HepG2 (cell line): Measurements from ENCODE around the gene RNF213. TPM values are rescaled to one million over a fixed set of nuclear protein-coding genes. Genes with fewer than 3 reads are reported as not detected.

Experiments
- GATAD2A ChIP-seq: IDR thresholded peaks from 2 replicates; pipeline ENCODE4 v1.6.1; 2016
- NR3C1 ChIP-seq: sonication (generic); formaldehyde crosslinking; IDR thresholded peaks from 2 replicates; pipeline ENCODE4 v1.4.0; 2020; ENCODE audit warnings: missing genetic modification reagents
- RNF2 ChIP-seq: fragments of 450-650 bp; conservative IDR thresholded peaks from 2 replicates; pipeline ENCODE4 v1.6.1; 2016; ENCODE audit warnings: low read depth
- YY1 ChIP-seq: IDR thresholded peaks from 2 replicates; pipeline ENCODE4 v1.6.1; 2011; ENCODE audit warnings: low read length, low read depth, moderate library complexity, mild to moderate bottlenecking; ENCODE audit not compliant: insufficient read depth, insufficient replicate concordance
- ZNF749 ChIP-seq: sonication (generic); formaldehyde crosslinking; IDR thresholded peaks from 2 replicates; pipeline ENCODE4 v1.8.0; 2022; ENCODE audit warnings: mild to moderate bottlenecking, missing genetic modification reagents, moderate library complexity, borderline replicate concordance
- polyA plus RNA-seq, 8 experiments: library from polyadenylated mRNA; depleted of rRNA in 3 of 8; stranded (reverse) in 7 of 8; unstranded in 1 of 8; fragments of >200 nt; fragmentation: Illumina TruSeq in 4 of 8; extraction: Trizol in 4 of 8; gene quantifications; 2 replicates each; pipeline versions ENCODE4 v1.2.1 to v1.2.3, GENCODE V29; 2011 to 2016; ENCODE audit warnings: low read depth in 4 of 8, missing spikeins in 1 of 8, mixed read lengths in 1 of 8; ENCODE audit not compliant: insufficient read depth in 1 of 8
- total RNA-seq, 5 experiments: library from RNA; depleted of rRNA; stranded (reverse); fragments of >200 nt; fragmentation: Illumina TruSeq; extraction: Trizol; gene quantifications; 2 replicates each; pipeline ENCODE4 v1.2.3, GENCODE V29; 2016; ENCODE audit warnings: low read depth in 1 of 5
- TF ChIP-seq, protein P1 (sequence below): sonication (generic); formaldehyde crosslinking; IDR thresholded peaks from 2 replicates; pipeline ENCODE4 v1.4.0; 2020; ENCODE audit warnings: low read depth, missing genetic modification reagents
- TF ChIP-seq, protein P2 (sequence below): IDR thresholded peaks from 2 replicates; pipeline ENCODE4 v1.4.0; 2020; ENCODE audit warnings: mild to moderate bottlenecking, missing genetic modification reagents

RNF213 gene
- total and polyA plus RNA-seq, 2 of the 13 experiments (the other 11 are each of a cell fraction or from before 2014, with no cell fraction given) = 38.6 to 38.7 TPM

DNA sequence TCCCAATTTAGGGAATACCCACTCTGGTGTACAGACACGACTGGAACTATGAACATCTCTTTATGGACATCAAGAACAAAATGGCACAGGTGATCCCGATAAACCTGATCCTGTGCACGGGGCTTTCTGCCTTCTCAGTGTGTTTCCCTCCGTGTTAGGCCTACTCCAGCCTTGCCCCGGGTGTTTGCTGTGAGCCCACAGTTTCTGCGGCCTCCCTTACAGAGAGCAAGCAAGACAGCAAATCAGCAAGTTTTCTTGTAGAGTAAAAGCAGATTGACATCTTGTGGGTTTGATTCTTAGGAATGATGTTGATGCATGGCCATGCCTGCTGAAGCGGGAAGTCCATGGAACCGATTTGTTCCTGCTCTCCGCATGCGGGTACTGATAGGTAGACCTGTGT, 127.9 kb downstream of the RNF213 start (continued):
- no peak for TF ChIP-seq ZNF749
- TF ChIP-seq, protein P1, sequence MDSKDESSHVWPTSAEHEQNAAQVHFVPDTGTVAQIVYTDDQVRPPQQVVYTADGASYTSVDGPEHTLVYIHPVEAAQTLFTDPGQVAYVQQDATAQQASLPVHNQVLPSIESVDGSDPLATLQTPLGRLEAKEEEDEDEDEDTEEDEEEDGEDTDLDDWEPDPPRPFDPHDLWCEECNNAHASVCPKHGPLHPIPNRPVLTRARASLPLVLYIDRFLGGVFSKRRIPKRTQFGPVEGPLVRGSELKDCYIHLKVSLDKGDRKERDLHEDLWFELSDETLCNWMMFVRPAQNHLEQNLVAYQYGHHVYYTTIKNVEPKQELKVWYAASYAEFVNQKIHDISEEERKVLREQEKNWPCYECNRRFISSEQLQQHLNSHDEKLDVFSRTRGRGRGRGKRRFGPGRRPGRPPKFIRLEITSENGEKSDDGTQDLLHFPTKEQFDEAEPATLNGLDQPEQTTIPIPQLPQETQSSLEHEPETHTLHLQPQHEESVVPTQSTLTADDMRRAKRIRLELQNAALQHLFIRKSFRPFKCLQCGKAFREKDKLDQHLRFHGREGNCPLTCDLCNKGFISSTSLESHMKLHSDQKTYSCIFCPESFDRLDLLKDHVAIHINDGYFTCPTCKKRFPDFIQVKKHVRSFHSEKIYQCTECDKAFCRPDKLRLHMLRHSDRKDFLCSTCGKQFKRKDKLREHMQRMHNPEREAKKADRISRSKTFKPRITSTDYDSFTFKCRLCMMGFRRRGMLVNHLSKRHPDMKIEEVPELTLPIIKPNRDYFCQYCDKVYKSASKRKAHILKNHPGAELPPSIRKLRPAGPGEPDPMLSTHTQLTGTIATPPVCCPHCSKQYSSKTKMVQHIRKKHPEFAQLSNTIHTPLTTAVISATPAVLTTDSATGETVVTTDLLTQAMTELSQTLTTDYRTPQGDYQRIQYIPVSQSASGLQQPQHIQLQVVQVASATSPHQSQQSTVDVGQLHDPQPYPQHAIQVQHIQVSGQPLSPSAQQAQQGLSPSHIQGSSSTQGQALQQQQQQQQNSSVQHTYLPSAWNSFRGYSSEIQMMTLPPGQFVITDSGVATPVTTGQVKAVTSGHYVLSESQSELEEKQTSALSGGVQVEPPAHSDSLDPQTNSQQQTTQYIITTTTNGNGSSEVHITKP = no peak
- no peak for TF ChIP-seq GATAD2A (CRISPR knock-in tag)
- no peak for TF ChIP-seq YY1
- no peak for TF ChIP-seq NR3C1 (CRISPR knock-in tag)
- TF ChIP-seq, protein P2, sequence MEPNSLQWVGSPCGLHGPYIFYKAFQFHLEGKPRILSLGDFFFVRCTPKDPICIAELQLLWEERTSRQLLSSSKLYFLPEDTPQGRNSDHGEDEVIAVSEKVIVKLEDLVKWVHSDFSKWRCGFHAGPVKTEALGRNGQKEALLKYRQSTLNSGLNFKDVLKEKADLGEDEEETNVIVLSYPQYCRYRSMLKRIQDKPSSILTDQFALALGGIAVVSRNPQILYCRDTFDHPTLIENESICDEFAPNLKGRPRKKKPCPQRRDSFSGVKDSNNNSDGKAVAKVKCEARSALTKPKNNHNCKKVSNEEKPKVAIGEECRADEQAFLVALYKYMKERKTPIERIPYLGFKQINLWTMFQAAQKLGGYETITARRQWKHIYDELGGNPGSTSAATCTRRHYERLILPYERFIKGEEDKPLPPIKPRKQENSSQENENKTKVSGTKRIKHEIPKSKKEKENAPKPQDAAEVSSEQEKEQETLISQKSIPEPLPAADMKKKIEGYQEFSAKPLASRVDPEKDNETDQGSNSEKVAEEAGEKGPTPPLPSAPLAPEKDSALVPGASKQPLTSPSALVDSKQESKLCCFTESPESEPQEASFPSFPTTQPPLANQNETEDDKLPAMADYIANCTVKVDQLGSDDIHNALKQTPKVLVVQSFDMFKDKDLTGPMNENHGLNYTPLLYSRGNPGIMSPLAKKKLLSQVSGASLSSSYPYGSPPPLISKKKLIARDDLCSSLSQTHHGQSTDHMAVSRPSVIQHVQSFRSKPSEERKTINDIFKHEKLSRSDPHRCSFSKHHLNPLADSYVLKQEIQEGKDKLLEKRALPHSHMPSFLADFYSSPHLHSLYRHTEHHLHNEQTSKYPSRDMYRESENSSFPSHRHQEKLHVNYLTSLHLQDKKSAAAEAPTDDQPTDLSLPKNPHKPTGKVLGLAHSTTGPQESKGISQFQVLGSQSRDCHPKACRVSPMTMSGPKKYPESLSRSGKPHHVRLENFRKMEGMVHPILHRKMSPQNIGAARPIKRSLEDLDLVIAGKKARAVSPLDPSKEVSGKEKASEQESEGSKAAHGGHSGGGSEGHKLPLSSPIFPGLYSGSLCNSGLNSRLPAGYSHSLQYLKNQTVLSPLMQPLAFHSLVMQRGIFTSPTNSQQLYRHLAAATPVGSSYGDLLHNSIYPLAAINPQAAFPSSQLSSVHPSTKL = no peak
- TF ChIP-seq RNF2 = no peak
